Activated CD8-positive, alpha-beta memory T cell treated with anti-CD3 and anti-CD28 coated beads for 4 hours (primary cell): Measurements from ENCODE around the gene SMARCD1.

Source experiments
- DNase-seq, 2 donors: peaks; one replicate each; pipeline ENCODE4 v3.0.0-alpha.2; 2020; ENCODE audit warnings: low read depth in 2 of 2

SMARCD1 gene

GRCh38 chr12:50104417-50105366, 19.6 kb downstream of the SMARCD1 start:
- no peak for DNase-seq

DNA sequence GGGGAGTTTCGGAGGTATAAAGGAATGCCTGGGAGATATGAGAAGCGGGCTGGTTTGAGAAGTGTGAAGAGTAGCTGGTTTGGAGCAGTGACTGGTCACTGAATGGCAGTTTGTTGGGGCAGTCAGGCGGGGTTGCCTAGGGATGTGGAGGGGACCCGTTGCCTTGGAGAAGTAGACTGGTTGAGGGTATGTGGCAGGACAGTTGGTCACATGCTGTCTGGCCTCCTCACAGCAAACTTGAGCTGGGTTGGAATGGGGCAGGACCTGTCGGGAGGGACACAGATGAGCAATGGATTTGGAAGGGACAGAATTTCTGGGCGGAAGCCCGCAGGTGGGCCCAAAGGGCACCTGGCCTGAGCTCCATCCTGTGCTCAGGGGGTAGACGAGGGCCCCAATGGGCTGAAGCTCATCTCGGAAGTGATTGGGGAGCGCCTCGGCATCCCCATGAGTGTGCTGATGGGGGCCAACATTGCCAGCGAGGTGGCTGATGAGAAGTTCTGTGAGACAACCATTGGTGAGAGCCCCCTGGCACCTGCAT, 20.8 kb downstream of the SMARCD1 start:
- DNase-seq: no peak

DNA sequence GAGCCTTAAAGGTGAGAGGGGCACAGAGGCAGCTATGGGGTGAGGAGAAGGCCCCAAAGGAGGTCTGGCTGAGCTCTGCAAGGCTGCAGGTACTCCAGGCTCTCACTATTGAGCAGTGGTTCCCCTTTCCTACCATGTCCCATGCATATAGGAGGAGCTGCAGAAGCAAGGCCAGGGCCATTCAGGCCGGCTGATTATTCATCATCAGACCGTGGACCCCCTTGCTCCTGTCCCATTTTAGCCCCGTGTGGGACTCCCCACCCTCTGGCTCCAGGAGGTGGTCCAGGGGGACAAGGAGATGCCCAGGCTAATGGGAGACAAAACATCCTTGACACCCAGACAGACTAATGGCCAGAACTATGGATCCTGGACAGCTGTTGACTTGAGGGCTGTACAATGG, 21.8 kb downstream of the SMARCD1 start:
- DNase-seq: no peak

DNA sequence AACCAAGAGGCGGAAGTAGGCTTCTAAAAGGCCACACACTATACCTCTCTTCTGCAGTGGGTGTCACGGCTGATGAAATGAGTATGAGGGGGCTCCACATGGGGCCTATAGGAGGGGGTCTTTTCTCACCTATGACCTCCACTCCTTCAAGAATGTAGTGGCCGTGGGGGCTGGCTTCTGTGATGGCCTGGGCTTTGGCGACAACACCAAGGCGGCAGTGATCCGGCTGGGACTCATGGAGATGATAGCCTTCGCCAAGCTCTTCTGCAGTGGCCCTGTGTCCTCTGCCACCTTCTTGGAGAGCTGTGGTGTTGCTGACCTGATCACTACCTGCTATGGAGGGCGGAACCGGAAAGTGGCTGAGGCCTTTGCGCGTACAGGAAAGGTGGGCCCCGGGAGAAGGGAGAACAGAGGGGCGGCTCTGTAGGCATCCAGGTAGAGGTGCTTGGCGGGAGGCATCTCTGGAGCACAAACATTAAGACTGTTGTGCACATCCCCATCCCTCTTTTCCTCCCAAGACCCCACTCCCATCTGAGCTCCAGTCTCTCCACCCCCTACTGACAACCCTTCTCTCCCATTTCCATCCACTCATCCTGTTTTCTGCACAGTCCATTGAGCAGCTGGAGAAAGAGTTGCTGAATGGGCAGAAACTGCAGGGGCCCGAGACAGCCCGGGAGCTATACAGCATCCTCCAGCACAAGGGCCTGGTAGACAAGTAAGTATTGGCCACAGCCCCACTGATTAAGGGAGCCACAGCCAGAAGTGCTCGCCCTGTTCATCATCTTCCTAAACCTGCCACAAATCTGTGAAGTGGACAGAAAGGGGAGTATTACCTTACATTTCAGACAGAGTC, 22.5 kb downstream of the SMARCD1 start:
- no peak for DNase-seq

DNA sequence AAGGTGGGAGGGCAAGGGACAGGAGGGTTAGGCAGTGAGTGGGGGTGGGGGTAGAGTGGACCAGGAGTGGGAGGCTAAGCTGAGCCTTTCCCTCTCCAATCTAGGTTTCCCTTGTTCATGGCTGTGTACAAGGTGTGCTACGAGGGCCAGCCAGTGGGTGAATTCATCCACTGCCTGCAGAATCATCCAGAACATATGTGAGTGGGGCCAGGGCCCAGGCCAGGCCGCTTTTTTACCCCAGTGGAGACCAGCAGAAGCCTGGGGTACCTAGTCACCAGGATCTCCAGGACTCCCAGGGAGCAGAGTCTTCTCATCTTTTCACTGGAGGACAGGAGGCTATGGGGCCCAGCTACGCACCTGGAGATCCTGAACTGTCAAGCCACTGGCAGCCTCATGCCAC, 24.2 kb downstream of the SMARCD1 start:
- no peak for DNase-seq

DNA sequence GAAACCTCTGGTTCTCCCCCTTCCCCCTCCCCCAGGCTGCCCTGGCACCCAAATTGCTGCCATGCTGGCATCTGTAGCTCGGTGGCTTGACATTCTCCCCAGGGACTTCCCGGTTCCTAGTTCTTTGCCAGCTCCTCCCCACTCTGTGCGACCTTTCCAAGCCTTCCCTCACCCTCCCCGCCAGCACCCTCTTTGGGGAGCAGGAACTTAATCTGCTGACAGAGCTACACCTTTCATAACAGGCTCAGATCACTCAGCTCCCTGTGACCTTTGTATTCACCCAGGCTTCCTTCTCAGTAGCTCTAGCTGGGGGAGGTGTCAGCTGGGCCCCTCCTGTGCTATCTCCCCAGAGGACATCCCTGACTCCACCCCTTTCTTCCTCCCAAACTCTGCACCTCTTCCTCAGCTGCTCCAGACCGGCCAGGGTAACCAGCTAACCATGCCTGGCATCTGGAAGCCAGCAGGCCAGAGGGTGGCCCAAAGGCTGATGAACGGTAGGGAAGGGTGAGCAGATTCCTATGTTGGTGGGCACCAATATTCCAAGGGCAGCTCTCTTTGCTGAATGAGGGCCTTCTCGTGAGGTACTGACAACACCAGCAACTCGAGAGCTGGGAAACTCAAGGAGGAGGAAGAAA, 25.1 kb downstream of the SMARCD1 start:
- DNase-seq: no peak

GRCh38 chr12:50110762-50111351, 25.7 kb downstream of the SMARCD1 start:
- no peak for DNase-seq

DNA sequence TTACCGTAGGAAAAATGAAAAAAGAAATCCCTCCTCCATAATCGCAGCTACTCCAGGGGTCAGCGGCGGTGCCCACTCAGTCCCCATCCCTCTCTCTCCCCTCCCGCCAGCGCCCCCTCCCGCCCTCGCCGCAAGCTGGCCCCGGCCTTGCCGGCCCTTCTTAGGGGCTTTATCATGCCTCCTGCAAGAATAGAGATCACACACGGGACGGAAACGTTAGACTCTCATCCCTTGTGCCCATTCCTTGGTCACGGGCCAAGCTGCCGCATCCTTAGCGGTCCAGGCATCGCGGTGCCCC, 26.2 kb downstream of the SMARCD1 start:
- DNase-seq: no peak

GRCh38 chr12:50111693-50112455, 26.7 kb downstream of the SMARCD1 start, which contains the start of gene COX14:
COX14 (plus strand) TSS chr12:50112236; CDS start chr12:50120044, 7,808 bp downstream.
- DNase-seq: peak; percentile 98 to 99

DNA sequence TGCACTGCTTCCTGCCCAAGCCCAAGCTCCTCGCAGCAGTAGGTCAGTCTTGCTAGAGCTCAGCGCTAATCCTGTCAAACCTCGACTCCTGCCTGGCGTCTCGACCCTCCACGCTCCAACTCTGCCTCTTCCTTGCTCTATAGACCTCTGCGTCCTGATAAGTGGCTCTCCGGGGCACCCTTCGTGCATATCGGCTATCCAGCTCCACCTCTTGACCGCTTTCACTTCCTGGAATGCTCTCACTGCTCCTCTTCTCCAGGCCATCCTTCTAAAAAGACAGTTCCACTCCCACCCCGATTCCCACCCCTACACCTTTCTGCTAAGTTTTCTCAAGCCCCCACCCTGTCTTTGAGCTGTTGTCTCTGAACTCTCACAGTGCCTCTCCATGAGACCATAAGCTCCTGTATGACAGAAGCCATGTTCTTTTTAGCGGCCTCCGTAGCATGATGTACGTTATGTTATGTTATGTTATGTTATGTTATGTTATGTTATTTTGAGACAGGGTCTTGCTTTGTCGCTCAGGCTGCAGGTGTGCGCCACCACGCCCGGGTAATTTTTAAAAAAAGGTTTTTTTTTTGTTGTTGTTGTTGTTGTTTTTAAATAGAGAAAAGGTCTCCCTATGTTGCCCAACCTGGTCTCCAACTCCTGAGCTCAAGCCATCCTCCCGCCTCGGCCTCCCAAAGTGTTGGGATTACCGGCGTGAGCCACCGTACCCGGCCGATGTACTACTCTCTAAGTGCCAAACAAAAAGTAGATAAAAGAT, 27.5 kb downstream of the SMARCD1 start:
- DNase-seq: peak in 1 of 2 donors; percentile 13

DNA sequence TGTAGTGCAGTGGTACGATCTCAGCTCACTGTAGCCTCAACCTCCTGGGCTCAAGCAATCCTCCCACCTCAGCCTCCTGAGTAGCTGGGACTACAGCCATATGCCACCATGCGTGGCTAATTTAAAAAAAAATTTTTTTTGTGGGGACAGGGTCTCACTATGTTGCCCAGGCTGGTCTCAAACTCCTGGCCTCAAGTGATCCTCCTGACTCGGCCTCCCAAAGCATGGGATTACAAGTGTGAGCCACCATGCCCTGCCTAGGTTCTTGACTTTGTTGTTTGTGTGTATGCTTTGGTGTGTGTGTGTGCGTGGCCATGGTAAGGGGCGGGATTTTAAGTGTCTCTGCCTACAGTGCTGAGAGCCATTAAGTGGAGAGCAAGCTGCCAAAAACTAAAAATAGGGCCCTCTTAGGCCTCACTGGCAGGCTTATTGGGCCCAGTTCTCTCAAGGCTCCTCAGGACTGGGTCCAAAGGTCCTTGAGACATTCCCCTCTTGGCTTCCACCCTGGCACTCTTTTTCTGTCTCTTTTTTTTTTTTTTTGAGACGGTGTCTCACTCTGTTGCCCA, 32.0 kb downstream of the SMARCD1 start:
- DNase-seq: no peak

DNA sequence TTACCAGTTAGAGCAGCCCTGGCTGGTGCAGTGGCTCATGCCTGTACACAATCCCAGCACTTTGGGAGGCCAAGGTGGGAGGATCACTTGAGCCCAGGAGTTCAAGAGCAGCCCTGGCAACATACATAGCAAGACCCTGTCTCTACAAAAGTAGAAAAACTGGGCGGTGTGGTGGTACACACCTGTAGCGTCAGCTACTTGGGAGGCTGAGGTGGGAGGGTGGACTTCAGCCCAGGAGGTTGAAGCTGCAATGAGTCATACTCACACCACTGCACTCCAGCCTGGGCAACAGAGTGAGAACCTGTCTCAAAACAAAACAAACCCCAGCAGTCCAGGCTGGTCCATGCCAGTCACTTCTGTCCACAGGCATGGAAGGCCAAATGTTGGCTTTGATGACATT, 34.2 kb downstream of the SMARCD1 start:
- no peak for DNase-seq

DNA sequence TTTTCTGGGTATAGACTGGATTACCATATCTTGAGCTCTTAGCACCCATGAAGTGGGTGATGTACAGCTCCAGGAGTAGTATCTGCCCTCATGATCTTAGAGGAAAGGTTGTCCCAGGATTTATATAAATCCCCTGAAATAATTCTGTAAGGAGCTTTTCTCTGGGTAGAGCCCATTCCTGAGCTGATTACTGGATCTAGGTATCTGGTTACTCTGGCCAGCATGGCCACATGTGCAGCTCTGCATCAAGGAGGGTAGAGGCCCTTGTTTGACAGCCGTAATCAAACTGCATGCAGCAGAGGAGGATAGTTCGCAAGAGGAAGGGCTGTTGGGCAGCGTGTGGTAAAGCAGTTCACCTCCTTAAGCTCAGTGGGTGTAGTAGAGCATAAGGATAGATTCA, 35.4 kb downstream of the SMARCD1 start:
- no peak for DNase-seq

GRCh38 chr12:50120953-50121352, 35.8 kb downstream of the SMARCD1 start:
- DNase-seq: no peak

DNA sequence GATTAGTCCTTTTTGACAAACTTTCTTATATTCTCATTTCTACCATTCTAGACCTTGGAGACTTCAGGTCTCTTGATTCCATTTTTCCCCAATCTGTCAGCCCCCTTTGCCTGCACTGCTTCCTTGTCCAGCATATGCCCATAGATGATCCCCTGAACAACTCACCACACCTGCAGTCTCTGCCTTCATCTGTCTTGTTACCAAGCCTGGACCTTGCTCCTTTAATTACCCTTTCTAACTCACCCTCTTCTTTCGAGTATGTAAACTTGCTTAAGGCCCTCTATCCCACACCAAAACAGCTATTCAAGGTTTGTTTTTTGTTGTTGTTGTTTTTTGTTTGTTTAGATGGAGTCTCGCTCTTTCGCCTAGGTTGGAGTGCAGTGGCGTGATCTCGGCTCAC, 36.5 kb downstream of the SMARCD1 start:
- no peak for DNase-seq

DNA sequence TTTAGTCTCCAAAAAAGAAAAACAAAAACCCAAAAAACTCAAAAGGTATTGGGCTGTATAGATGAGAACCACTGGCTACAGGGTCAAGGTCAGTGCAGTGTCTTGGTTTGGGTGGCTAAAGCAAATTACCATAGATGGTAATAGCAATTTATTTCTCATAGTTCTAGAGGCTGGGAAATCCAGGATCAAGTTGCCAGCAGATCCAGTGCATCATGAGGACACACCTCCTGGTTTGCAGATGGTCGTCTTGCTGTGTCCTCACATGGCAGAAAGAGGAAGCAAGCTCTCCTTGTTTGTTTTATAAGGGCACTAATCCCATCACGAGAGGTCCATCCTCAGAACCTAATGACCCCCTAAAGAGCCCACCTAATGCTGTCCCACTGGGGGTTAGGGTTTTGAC, 38.1 kb downstream of the SMARCD1 start:
- DNase-seq: no peak

- no peak for DNase-seq
Measured at GRCh38 chr12:50127546-50127945, 42.4 kb downstream of the SMARCD1 start.

GRCh38 chr12:50129290-50129689, 44.1 kb downstream of the SMARCD1 start:
- no peak for DNase-seq

GRCh38 chr12:50132505-50133135, 47.5 kb downstream of the SMARCD1 start:
- DNase-seq: no peak
